ENCODE data around the gene PPIF.

GRCh38 chr10:79313911-79314439, 33.3 kb upstream of the PPIF start:
- no peak for TF ChIP-seq CTCF (conservative IDR thresholded peaks at IDR 0.05; ENCODE audit: low read depth, low read length)
- TF ChIP-seq RAD21 (IDR thresholded peaks at IDR 0.05; ENCODE audit: low read length): no peak
- TF ChIP-seq POLR2A (IDR thresholded peaks at IDR 0.05; ENCODE audit: low read depth, low read length): no peak
- TF ChIP-seq MAZ (IDR thresholded peaks at IDR 0.05; ENCODE audit: borderline replicate concordance, low read depth, low read length): no peak
- TF ChIP-seq RFX5 (IDR thresholded peaks at IDR 0.05; ENCODE audit: low read depth, low read length): no peak
